C4-2B (cell line): ENCODE measurements around the gene HSP90AA1.
"Not testable (repeated sequence)": the region's sequence is repeated elsewhere in the genome, so short reads cannot be mapped to it uniquely, and the experiment has no call there.

ENCODE experiments used
- H3K27ac ChIP-seq: fragments of 450-650 bp; 2 replicates; pipeline ENCODE4 v1.5.1; 2017
- CTCF ChIP-seq: fragments of 450-650 bp; conservative IDR thresholded peaks from 2 replicates; pipeline ENCODE4 v1.5.1; 2017; ENCODE audit warnings: mild to moderate bottlenecking
- ZFX ChIP-seq: fragments of 450-650 bp; IDR thresholded peaks from 2 replicates; pipeline ENCODE4 v1.6.1; 2017

Gene HSP90AA1

GRCh38 chr14:102086972-102087761, at the start of gene HSP90AA1:
TSS of gene HSP90AA1 (minus strand) at chr14:102087044. CDS start at chr14:102086378, 666 bp downstream.
- H3K27ac ChIP-seq, result peak within 1 kb of the TSS; percentile 96
- TF ChIP-seq CTCF (no peak; the same call in 1 of the 2 replicates), ZFX (peak; percentile 38; the same call in 1 of the 2 replicates)

GRCh38 chr14:102135456-102135855, 48.6 kb upstream of the HSP90AA1 start:
- not testable (repeated sequence) for H3K27ac ChIP-seq

GRCh38 chr14:102134719-102135118, 47.9 kb upstream of the HSP90AA1 start:
- H3K27ac ChIP-seq, result not testable (repeated sequence)

- H3K27ac ChIP-seq, result not testable (repeated sequence)
These were observed 47.2 kb upstream of the HSP90AA1 start for GRCh38 chr14:102134021-102134420.

GRCh38 chr14:102131741-102132140, 44.9 kb upstream of the HSP90AA1 start:
- TF ChIP-seq ZFX, result no peak
- TF ChIP-seq CTCF, result no peak
- H3K27ac ChIP-seq, result no peak overlapping the region

- H3K27ac ChIP-seq, result no peak overlapping the region
- TF ChIP-seq CTCF (no peak), ZFX (no peak)
These were observed 40.1 kb upstream of the HSP90AA1 start for GRCh38 chr14:102126807-102127455.

- TF ChIP-seq ZFX (no peak), CTCF (no peak)
- H3K27ac ChIP-seq, result no peak overlapping the region
These were observed 38.7 kb upstream of the HSP90AA1 start for GRCh38 chr14:102125546-102125945.

GRCh38 chr14:102124419-102124818, 37.6 kb upstream of the HSP90AA1 start:
- H3K27ac ChIP-seq, result no peak overlapping the region
- TF ChIP-seq ZFX, result no peak

- TF ChIP-seq CTCF (no peak), ZFX (no peak)
- no peak overlapping the region for H3K27ac ChIP-seq
These were observed 34.7 kb upstream of the HSP90AA1 start for GRCh38 chr14:102121567-102121966.
